HG02610 (cell line): ENCODE data around the gene IFIT1.
"Not testable (repeated sequence)": the region's sequence is repeated elsewhere in the genome, so short reads cannot be mapped to it uniquely, and the experiment has no call there.

Experiments
- ATAC-seq: cut with Tn5 transposase; IDR thresholded peaks from one replicate; pipeline ENCODE4 v1.9.1; 2021; ENCODE audit warnings: mild to moderate bottlenecking, moderate library complexity; ENCODE audit not compliant: unreplicated experiment

IFIT1 gene

DNA sequence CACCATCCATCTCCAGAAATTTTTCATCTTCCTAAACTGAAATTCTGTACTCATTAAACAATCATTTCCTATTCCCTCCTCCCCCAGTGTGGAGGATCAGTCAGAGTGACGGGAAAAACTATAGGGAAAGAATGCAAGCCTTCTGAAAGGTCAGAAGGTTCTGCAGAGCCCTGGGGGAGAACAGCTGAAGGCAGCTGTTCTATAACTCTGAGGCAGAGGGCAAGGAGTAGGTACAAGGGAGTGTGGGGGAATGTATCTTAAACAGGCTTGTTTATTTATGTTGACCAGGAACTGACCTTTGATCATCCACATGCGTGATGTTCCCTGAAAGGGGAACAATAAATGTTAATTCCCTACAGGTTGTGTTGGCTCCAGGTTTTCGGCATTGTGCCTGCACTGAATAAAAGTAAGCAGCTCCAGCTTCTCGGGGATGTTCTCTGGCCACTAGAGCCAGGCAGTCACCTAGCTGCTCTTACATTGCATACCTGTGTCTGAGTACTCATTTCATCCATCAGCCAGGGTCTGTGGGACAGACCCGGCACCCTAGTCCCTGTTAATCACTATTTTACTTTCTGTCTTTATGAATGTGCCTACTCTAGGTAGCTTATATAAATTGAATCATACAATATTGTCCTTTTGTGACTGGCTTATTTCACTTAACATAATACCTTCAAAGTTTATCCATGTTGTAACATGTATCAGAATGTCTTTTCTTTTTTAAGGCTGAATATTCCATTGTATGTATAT is 5.8 kb downstream of the IFIT1 start:
- no peak for ATAC-seq

DNA sequence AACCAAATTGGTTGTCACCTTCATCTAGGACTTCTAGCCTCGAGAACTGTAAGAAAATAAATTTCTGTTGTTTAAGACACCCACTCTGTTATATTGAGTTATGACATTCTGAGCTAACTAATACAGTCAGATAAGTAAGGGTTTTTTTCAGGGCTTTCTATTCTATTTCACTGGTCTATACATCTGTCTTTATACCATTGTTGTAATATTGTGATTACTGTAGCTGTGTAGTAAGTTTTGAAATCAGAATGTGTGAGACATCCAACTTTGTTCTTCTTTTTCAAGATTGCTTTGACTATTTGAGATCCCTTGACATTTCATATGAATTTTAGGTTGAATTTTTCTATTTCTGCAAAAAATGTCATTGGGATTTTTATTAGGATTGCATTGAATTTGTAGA is 7.5 kb downstream of the IFIT1 start:
- no peak for ATAC-seq

DNA sequence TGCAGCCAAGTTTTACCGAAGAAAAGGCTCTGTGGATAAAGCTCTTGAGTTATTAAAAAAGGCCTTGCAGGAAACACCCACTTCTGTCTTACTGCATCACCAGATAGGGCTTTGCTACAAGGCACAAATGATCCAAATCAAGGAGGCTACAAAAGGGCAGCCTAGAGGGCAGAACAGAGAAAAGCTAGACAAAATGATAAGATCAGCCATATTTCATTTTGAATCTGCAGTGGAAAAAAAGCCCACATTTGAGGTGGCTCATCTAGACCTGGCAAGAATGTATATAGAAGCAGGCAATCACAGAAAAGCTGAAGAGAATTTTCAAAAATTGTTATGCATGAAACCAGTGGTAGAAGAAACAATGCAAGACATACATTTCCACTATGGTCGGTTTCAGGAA is 10.6 kb downstream of the IFIT1 start:
- no peak for ATAC-seq

DNA sequence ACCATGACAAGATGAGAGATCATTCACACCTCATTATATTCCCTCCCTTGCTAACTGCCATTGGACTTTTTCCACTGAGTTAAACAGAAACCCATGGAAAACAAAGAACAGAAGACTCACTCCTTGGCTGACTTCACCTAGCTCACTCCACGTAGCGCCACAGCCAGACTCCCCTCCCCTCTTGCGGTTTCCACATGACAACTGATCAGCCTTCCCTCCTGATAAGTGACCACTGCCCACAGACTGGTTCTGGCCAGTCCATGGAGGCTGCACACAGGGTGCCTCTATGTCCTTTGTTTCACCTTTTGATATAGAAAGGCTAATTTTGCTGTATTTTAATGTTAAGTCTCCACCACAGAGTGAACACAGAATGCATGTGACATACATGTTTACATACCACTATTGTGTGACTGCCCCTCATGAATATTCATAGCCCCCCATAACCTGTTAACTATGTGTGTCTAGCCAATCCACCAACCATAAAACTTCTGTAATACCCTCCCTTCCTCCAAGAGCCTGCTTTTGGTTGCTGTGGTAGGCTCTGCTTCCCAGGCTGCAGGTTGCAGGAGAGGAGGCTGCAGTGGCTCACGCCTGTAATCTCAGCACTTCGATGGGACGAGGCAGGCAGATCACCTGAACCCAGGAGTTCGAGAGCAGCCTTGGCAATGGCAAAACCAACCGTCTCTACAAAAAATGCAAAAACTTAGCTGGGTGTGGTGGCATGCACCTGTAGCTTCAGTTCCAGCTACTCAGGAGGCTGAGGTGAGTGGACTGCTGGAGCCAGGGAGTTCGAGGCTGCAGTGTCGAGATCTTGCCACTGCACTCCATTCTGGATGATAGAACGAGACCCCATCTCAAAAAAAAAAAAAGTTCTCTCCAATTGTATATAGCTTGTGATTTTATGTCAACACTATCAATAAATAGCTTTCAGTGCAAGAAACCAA is 12.0 kb downstream of the IFIT1 start:
- no peak for ATAC-seq

DNA sequence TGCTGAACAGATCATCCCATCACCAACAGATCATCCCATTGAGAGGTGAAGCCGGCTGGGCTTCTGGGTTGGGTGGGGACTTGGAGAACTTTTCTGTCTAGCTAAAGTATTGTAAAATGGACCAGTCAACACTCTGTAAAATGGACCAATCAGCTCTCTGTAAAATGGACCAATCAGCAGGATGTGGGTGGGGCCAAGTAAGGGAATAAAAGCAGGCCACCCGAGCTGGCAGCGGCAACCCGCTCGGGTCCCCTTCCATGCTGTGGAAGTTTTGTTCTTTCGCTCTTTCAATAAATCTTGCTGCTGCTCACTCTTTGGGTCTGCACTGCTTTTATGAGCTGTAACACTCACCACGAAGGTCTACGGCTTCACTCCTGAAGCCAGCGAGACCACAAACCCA is 13.8 kb downstream of the IFIT1 start:
- not testable (repeated sequence) for ATAC-seq

DNA sequence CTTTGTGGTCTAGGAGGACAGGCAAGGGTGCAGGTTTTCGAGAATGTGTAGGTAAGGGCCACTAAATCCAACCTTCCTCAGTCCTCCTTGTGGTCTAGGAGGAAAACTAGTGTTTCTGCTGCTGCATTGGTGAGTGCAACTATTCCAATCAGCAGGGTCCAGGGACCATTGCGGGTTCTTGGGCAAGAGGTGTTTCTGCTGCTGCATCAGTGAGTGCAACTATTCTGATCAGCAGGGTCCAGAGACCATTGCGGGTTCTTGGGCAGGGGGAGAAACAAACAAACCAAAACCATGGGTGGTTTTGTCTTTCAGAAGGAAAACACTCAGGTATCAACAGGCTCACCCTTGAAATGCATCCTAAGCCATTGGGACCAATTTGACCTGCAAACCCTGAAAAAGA is 15.4 kb downstream of the IFIT1 start:
- ATAC-seq: not testable (repeated sequence)

DNA sequence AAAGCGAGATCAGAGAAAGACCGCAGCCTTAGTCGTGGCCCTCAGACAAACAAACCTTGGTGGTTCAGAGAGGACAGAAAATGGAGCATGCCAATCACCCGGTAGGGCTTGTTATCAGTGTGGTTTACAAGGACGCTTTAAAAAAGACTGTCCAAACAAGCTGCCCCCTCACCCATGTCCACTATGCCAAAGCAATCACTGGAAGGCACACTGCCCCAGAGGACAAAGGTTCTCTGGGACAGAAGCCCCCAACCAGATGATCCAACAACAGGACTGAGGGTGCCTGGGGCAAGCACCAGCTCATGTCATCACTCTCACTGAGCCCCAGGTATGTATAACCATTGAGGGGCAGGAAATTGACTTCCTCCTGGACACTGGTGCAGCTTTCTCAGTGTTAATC is 16.9 kb downstream of the IFIT1 start:
- ATAC-seq: not testable (repeated sequence)

DNA sequence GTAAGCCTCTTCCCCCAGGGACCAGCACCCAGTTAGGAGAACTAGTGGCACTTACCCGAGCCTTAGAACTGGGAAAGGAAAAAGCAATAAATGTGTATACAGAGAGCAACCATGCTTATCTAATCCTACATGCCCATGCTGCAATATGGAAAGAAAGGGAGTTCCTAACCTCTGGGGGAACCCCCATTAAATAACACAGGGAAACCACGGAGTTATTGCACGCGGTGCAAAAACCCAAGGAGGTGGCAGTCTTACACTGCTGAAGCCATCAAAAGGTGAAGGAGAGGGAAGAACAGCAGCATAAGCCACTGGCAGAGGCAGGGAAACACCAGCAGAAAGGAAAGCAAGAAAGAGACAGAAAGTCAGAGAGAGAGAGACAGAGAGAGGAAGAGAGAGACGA is 18.1 kb downstream of the IFIT1 start:
- not testable (repeated sequence) for ATAC-seq

DNA sequence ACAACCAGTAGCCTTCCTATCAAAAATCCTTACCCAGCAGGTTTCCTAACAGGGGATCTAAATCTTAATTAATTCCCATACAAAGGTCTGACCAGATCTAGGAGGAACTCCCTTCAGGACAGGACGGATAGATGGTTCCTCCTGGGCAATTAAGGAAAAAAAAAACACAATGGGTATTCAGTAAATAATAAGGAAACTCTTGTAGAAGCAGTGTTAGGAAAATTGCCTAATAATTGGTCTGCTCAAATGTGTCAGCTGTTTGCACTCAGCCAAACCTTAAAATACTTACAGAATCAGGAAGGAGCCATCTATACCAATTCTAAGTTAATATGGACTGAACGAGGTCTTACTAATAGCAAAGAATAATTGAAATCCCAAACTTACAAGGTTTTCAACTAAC is 18.7 kb downstream of the IFIT1 start:
- not testable (repeated sequence) for ATAC-seq

DNA sequence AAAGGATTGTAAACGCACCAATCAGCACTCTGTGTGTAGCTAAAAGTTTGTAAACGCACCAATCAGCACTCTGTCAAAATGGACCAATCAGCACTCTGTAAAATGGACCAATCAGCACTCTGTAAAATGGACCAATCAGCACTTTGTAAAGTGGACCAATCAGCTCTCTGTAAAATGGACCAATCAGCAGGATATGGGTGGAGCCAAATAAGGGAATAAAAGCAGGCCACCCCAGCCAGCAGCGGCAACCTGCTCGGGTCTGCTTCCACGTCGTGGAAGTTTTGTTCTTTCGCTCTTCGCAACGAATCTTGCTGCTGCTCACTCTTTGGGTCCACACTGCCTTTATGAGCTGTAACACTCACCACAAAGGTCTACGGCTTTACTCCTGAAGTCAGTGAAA is 19.9 kb downstream of the IFIT1 start:
- not testable (repeated sequence) for ATAC-seq

DNA sequence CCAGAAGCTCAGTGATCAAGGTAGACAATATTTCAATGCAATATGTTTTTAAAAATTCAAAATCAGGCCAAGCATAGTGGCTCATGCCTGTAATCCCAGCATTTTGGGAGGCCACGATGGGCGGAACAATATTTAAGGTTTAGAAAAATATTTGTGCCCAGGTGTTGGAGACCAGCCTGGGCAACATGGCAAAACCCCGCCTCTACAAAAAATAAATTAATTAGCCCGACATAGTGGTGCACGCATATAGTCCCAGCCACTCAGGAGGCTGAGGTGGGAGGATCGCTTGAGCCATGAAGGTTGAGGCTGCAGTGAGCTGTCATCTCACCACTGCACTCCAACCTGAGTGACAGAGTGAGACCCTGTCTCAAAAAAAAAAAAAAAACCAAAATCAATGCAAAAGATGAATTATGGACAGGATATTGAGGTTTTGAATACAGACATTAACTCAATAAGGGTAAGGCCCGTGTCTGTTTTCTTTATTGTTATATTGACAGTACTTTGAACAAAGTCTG is 21.0 kb downstream of the IFIT1 start:
- no peak for ATAC-seq

DNA sequence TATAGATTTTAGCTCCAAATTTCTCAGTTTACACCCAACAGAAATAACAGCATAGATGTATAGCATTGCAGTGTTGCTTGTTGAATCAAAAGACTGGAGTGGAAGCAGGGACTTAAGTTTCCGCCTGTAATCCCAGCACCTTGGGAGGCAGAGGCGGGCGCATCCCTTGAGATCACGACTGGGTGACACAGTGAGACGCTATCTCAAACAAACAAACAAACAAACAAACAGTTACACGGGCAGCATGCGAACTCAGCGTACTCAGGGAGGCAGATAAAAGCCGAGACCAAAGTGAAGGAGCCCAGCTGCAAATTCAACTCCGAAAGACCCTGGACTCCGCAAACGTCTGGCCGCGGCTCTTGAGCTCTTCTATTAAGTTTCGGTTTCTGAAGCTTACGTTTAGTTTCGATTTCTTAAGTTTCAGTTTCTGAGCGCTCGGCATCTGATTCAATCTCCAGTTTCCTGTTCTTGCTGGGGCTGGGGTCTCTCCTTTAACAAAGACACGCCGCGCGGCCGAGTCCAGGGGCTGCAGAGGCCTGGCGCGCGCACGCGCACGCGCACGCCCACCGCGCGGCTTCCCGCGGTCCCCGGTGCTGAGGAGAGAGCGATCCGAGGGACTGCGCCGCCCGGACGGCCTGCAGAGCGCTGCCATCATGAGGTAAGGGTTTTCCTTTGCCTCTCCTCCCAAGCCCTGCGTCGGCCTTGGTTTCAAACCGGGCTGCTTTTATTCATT is 21.9 kb downstream of the IFIT1 start, which contains the start of gene IFIT5:
Gene IFIT5 (plus strand): TSS at position 423 of the 733 bp plus-strand sequence. CDS start 231 bp downstream, at position 654.
- peak; percentile 66 for ATAC-seq

DNA sequence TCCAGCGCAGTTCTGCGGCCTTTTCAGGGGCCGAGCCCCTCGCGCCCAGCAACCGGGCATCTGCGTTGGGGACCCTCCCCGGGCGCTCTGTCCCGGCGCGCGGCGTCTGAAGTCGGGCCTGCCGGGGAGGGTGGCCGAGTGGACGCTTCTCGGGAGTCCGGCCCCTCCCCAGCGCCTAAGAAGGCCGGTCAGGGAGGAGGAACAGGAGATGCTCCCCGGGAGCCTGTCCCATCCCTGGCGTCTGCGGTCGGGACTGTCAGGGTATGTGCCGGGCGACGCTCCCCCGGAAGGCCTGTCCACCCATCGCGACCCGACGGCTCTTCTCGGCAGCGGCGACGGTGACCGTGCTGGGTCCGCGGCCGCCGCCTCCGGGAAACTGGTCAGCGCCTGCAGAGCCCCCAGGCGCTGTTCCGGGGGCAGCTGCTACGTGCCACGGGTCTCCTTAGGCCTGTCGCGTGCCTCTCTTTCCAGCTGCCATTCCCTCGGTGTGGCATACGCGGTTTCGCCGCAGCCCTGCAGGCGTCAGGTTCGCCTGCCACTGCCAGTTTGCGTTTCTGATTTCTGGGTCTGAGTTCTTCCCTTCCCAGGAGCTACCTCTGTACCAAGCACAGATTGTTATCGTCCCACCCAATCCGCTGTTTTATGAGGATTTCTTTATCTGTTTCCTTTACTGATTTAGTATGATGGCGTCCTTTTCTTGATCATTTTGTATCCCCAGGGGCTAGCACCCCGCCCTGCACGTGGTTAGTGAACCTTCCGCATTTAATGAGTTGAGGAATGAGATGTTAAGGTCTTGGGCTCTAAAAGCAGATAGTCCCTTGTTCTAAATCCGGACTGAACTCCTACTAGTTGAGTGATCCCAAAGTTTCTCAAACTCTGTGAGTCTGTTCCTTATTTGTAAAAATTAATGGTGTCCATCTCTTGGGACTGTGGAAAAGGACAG is 22.7 kb downstream of the IFIT1 start:
- ATAC-seq: peak; percentile 38

DNA sequence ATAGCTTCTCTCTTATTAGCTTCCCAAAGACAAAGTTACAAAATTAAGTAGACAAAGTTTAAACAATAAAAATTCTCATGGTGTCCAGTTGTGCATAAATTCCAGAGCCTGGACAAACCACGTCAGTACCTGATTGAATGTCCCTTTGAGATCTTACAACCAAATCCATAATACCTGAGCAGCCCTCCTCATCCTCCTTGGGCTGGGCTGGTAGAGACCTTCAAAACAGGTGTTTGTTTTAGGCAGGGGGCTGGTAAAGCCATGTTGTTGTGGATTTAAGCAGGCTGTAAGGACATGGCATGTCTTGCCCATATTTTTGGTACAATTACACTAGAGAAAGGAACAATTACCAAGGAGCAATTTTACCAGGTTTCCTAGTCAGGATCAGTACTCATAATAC is 24.0 kb downstream of the IFIT1 start:
- ATAC-seq: no peak

DNA sequence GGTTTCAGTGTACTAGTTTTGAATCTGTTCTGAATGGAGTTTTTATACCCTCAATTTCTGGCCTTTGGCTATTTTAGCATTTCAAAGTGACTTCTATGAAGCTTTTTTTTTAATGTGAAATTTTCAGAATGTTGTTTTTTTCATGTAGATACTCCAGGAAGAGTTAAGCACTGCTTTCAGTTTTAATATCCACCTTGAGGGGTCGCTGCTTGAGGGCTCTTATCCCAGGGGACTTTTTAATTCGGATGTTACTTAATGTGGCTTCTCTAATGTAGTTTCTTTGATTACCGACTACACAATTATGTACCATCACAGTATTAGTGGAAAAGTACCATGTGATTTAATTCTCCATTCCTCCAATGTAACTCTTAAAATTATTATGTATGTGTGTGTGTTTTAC is 27.1 kb downstream of the IFIT1 start:
- no peak for ATAC-seq

DNA sequence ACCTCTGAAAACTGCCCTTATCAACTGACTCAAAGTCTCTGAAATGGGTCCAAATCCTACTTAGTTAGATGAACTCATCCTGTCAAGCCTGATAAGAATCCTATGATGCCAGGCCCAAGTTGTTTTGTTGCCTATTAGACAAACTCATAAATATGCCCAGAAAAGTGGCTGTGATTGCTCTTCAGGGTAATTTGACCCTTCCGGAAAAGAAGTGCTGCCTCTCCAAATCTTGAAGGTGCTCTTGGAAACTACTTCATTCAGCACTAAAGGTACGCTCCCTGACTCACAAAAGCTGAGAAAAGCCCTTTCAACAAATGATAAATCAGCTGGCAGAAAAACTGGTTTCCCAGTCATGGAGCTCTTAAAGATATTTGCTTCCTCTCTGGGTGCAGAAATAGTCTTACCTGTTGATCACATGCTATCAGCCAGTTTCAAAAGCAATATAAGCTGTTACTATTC is 28.6 kb downstream of the IFIT1 start:
- ATAC-seq: no peak

DNA sequence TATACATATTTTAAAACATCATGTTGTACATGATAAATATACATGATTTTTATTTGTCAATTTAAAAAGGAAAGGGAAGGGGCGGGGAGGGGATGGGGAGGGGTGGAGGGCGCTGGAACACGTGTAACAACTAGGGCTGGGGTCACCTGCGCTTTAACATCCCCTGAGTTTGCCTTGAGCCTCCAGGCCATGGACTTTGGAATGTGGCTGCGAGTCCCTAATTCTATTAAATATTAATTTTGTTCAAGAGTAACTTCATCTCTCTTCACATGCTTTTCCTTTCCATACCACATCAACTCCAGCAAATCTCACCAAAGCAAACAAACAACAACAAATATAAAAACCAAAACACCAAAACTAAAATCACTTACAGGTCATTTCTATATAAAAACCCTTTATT is 32.6 kb downstream of the IFIT1 start:
- no peak for ATAC-seq

DNA sequence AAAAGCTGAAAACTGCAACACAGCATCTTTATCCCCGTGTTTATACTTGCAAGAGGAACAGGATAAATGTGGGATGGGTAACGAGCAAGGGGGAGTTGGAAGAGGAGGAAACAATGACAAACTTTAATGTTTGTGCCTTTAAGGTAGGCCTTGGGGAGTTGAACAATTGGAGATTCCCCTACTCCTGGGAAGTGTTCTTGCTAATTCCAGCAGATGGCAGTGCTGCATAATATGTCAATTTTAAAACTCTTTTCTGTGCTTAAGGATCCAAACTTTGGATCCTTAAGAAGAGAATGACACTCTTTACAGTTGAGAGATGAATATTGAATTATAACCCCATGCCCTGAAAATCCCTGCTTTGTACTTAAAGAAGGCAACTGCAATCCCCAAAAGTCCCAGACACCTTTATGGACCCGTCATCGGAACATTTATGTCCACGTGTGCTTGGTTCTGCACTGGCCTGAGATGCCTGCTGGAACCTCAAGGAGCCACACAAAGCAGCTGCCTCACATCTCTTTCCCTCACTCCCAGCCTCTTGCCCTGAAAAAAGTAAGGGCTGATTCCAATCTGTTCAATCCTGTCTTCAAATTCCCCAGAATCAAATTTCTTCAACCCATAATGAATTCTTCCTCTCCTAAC is 33.9 kb downstream of the IFIT1 start:
- peak; percentile 61 for ATAC-seq

DNA sequence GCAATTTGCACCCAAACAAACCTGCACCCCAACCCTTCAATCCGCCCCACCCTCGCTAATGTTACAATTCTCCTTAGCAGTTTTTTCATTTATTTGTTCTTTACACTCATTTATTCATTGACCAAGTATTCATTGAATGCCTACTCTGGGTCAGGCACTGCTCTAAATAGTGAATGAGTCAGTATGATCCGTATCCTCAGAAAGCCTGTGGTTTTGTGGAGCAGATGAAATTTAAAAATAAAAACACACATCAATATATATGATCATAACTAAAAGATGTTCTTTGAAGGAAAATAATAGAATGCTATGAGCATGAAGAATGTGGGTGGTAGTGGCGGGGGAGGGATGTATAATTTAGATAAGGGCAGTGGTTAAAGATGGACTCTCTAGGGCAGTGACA is 35.2 kb downstream of the IFIT1 start:
- no peak for ATAC-seq
